Stimulated activated CD8-positive, alpha-beta memory T cell treated with anti-CD3 and anti-CD28 coated beads, Interleukin-12 subunit alpha, Interleukin-12 subunit beta, amount 100 ng/mL, for 24 hours (primary cell): ENCODE data around the gene ZP2.
A peak's percentile ranks its signal among the peaks of the same experiment; 100 is the strongest.
"Not testable (repeated sequence)": the region's sequence is repeated elsewhere in the genome, so short reads cannot be mapped to it uniquely, and the experiment has no call there.

Experiments
- DNase-seq: peaks from one replicate; pipeline ENCODE4 v3.0.0-alpha.2; 2020; ENCODE audit errors: extremely low read depth

ZP2 gene

GRCh38 chr16:21217121-21217520, 5.7 kb upstream of the ZP2 start:
- no peak for DNase-seq

DNA sequence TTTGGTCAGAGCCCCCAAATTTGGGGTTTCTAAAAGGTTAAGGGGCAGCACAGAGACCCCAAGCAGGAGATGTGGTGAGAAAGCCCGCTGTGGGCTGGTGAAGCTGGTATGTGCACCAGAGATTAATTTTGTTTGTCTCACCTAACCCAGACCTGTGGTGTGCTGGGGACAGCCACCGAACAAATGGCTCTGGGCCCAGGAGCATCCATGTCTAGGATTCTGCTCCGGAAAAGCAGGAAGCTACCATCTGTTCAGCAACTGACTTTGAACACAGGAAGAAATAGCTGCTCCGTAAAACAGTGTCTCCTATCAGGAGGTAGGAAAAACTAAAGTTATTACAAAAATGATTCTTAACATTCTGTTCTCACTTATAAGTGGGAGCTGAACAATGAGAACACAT, 2.7 kb upstream of the ZP2 start:
- no peak for DNase-seq

GRCh38 chr16:21208446-21209230, 2.7 kb downstream of the ZP2 start:
- DNase-seq, result no peak

DNA sequence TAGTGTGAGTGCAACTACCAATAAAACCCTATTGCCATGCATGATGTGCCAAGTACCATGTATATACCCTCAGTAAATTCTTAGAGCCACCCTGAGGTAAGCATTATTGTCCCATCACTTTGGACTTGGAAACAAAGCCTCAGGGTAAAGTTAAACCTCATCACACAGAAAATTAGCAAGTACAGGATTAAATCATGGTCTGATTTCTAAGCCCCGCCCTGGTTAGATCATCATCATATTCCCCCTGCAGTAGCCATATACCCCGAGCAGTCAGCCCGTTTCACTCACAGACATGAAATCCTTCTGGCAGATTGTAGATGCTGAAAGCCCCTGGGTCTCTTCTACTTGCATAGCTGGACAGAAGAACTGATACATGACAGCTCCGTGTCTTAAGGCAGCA, 4.8 kb downstream of the ZP2 start:
- no peak for DNase-seq

DNA sequence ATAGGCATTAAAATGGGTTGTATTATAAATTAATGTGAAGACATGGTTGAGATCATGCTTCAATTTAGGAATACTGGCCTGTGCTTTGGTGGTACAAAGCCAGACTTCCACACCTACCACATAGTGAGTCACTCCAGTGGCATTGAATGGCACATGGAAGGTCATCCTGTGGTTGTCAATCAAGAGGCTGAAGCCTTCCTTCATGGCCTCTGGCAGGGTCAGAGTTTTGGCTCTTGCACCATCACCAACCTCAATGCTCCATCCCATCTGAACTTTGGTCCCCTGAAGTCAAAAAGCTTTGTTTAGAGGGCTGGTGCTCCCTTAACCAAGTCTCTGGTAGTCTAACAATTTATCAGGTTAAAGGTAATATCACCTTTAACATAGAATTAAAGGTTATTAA, 6.1 kb downstream of the ZP2 start:
- DNase-seq, result no peak

- no peak for DNase-seq
Measured at GRCh38 chr16:21203155-21203797, 8.1 kb downstream of the ZP2 start.

GRCh38 chr16:21199607-21200218, 11.7 kb downstream of the ZP2 start:
- no peak for DNase-seq

- DNase-seq, result no peak
Measured at GRCh38 chr16:21197621-21198020, 13.8 kb downstream of the ZP2 start.

DNA sequence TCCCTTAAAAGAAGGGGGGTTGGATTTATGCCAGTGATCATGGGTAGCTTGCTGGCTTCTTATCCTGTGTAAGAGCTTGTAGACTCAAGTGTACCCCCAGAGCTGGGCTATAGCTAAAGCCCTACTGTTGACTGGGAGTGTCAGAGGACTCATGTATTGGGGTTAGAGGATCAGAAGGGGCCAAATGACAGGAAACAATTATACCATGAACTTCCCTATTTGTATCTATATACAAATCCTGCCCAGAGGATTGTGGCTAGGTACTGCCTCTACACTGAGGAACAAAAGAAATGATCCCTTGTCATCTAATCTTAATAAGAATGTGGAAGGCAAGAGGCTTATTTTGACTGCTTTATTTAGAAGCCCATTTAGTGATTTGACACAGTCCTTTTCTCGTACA, 14.3 kb downstream of the ZP2 start:
- DNase-seq, result no peak

GRCh38 chr16:21195330-21195729, 16.0 kb downstream of the ZP2 start:
- not testable (repeated sequence) for DNase-seq

DNA sequence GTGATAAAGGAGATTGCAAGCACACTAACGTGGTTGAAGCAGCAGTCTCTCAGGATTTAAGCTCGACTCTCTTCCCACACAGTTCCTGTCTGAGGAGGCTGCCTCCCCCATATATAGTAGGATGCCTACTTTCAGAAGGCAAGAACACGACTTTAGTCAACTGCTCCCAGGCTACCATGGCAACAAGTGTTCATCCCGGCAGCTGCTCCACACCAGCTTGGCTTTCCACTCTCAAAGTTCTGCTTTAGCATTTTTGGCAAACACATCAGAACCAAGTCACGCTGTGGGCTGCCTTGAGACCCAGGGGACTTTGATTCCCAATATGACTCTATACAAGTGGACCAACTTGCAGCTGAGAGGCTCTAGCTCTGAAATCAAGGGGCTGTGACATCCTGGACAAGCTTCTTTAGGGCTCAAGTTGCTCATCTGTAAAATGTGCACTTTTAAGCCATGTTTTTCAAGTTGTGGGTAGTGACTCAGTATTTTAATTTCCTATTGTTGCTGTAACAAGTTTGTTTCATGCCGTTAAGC, 16.5 kb downstream of the ZP2 start:
- no peak for DNase-seq

DNA sequence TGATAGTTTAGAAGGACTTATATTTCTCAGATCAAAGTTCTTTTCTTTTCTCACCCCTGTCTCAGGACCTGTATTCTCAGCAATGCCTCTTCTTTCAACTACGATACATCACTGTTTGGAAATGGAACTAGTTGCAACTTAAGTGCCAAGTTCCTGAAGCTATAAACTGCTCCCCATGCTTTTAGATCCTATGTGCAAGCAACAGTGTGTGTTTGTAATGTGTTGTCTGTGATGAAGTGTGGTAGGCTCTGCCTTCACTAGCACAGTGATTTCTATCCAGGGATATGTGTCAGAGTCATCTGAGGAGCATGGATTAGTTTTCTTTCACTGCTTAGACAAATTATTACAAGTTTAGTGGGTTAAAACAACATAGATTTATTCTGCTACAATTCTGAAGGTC, 18.4 kb downstream of the ZP2 start:
- no peak for DNase-seq

DNA sequence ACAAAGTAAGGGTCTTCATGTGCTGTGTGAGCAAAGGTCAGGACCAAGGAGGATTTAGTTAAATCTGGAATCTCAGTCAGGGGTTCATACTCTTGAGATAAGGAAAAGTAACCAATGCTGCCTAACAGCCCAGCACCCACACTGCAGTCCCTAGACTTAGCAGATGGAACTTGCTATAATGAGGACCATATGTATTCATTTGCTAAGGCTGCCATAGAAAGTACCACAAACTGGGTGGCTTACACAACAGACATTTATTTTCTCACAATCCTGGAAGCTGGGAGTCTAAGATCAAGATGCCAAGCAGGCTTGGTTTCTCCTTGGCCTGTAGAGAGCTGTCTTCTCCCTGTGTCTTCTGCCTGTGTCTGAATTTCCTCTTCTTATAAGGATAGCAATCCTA, 20.8 kb downstream of the ZP2 start:
- no peak for DNase-seq

GRCh38 chr16:21190013-21190412, 21.4 kb downstream of the ZP2 start:
- no peak for DNase-seq

DNA sequence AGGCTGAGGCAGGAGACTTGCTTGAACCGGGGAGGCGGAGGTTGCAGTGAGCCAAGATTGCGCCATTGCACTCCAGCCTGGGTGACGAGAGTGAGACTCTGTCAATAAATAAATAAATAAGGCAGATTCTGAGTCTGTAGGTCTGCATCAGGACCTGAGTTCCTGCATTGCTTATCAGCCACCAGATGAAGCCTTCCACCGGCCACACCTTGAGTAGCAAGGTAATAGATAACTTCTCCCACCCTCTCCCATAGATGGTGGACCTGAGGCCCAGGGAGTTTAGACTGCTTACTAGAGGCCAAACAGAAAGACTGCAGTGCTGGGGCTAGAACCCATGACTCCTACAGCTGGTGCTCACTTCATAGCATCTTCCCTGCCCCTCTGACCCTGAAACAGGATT, 22.1 kb downstream of the ZP2 start:
- no peak for DNase-seq

DNA sequence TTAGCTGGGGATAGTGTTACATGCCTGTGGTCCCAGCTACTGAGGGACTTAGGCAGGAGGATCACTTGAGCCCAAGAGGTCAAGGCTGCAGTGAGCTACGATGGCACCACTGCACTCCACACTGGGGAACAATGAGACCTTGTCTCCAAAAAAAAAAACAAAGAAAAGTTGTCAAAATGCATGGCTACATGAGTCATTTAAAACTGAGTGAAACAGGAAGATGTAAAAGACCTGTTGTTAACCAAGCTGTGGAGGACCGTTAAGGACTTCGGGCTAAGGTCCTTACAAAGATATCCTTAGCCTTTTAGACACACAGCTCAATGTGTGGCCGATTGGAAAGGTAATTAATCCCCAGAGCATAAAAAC, 25.1 kb downstream of the ZP2 start:
- no peak for DNase-seq

DNA sequence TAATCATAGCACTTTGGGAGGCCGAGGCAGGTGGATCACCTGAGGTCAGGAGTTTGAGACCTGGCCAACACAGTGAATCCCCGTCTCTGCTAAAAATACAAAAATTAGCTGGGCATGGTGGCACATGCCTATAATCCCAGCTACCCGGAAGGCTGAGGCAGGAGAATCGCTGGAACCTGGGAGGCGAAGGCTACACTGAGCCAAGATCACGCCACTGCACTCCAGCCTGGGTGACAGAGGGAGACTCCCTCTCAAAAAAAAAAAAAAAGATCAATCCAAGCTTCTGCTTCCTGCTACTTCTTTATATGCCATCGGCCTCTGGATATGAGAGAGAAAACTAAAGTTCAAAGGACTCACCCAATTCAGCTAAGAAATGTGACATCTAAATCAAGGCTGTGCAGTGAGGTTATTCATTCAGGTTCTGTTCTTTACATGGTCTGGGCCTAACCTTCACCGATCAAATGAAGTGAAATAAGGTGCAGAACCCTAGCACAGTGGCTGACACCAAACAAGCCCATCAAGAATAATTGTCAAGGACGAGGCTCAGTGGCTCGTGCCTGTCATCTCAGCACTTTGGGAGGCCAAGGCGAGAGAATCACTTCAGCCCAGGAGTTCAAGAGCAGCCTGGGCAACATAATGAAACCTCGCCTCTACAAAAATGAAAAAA, 25.6 kb downstream of the ZP2 start:
- DNase-seq, result no peak

GRCh38 chr16:21184834-21185233, 26.5 kb downstream of the ZP2 start:
- DNase-seq, result peak; percentile 5

DNA sequence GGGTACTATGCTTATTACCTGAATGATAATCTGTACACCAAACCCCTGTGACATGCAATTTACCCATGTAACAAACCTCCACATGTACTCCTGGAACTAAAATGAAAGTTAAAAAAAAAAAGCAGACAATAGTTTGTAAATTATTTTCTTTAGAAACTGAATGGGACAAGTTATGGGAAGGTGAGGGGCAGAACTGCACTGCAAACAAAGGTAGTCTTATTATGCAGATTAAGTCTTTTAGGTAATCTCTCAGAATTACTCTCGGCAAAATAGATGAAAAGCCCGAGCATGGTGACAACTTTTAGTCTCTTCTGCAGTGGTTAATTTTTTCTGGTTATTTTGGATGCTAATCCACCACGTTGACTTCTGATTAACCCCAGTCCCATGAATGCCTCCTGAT, 27.4 kb downstream of the ZP2 start:
- no peak for DNase-seq

DNA sequence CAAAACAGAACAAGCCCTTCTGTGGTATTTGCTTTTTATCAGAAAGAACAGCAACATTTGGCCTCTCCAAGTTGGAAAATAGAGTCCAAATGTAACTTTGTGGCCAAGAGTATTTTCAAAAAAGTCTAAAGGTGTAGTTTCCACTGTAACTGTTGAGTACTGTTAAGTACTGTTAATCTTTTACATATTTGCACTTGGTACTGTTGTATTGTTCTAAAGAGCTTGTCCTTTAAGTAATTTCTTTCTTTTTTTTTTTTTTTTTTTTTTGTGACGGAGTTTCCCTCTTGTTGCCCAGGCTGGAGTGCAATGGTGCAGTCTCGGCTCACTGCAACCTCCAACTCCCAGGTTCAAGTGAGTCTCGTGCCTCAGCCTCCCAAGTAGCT, 31.4 kb downstream of the ZP2 start:
- DNase-seq, result no peak

DNA sequence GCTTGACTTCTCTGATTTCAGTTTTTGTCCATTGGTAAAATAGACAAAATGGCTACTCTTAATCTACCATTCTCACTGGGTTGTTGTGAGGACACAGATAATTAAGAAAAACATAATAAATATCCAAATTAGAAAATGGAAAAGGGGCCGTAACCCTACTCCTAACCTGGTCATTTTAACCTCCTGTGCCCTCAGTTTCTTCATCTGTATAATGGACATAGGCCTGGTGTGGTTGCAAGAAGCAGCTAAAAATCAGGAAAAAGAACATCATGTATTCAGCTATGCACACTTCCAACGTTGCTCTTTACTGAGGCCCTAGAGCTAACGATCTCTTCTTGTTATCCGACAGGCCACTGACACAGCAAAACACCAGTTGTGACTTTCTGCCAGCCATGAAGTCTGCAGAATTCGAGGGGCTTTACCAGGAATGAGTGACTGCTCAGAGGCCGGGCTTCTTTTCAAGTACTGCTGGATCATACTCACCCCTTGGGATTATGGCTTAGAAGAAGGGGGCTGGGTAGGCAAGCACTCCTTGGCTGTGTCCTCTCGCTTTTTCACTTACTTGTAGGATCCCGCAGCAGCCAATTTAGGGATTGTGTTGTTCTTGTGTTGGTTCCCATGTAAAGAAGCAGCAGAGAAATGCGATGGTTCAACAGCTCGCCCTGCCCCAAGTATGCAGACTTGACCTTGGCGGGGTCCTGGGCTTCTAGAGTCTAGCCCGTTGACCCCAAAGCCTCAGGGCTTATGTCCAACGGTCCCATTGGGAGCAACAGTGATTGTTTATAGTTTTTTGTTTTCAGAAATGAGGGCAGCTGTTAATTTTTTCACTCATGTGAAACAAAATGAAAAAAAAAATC, 32.0 kb downstream of the ZP2 start:
- DNase-seq, result no peak

DNA sequence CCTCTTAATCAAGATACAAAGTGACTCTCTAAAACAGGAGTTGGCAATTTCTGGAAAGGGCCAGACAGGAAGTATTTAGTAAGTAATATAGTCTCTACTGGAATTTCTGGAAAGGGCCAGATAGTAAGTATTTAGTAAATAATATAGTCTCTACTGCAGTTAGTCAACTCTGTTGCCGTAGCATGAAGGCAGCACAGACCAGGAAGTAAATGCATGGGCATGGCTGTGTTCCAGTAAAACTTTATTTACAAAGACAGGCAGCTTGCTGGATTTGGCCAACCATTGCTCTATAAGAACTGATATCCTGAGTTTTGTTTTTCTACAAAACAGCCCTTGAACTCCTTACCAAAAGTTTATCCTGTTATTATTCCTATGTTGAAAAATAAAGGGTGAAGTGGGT, 36.0 kb downstream of the ZP2 start:
- DNase-seq, result no peak
